Activated T-cell treated with anti-CD3 and anti-CD28 coated beads, Interleukin-2, amount 50 U/mL, for 4 hours (primary cell): ENCODE results near the gene ANKZF1. TPM values are rescaled to one million over a fixed set of nuclear protein-coding genes. Genes with fewer than 3 reads are reported as not detected.

Source experiments
- ATAC-seq, 2 donors: fragments of 200-7000 bp; cut with Tn5 transposase; one replicate each; pipeline ENCODE4 v1.10.0; 2021
- DNase-seq: peaks from one replicate; pipeline ENCODE4 v3.0.0-alpha.2; 2020
- H3K27me3 Mint-ChIP-seq: one replicate; pipeline ENCODE4 v1.8.0; 2021; ENCODE audit warnings: low read depth, mixed read lengths
- H3K36me3 Mint-ChIP-seq: one replicate; pipeline ENCODE4 v1.8.0; 2022; ENCODE audit warnings: mixed read lengths; ENCODE audit not compliant: insufficient read depth
- H3K4me1 Mint-ChIP-seq: one replicate; pipeline ENCODE4 v1.8.0; 2021; ENCODE audit warnings: low read depth, mixed read lengths
- H3K4me3 Mint-ChIP-seq: one replicate; pipeline ENCODE4 v1.8.0; 2021; ENCODE audit warnings: mild to moderate bottlenecking, moderate library complexity, mixed read lengths
- H3K9me3 Mint-ChIP-seq: one replicate; pipeline ENCODE4 v1.8.0; 2021; ENCODE audit warnings: mixed read lengths
- total RNA-seq, 3 donors: library from RNA; stranded (reverse); gene quantifications; one replicate each; pipeline ENCODE4 v1.2.1, GENCODE V29; 2021

Gene ANKZF1
- total RNA-seq, 3 donors from 2014 or later = 40.8 to 52.1 (median 45.5) TPM

- no peak for DNase-seq
- peaks cover 3% of the 10 kb centered on the region for H3K36me3 Mint-ChIP-seq
- H3K4me3 Mint-ChIP-seq = no peak overlapping the region
- ATAC-seq = no peak
- H3K4me1 Mint-ChIP-seq = peaks cover 30% of the 10 kb centered on the region
- H3K9me3 Mint-ChIP-seq = no peaks in the 10 kb centered on the region
- H3K27me3 Mint-ChIP-seq = no peaks in the 10 kb centered on the region
Observed at GRCh38 chr2:219204425-219205164, 25.0 kb upstream of the ANKZF1 start.

- H3K27me3 Mint-ChIP-seq = no peaks in the 10 kb centered on the region
- H3K4me1 Mint-ChIP-seq = peaks cover 30% of the 10 kb centered on the region
- peak overlapping the region; percentile 29 for H3K4me3 Mint-ChIP-seq
- H3K36me3 Mint-ChIP-seq = peaks cover 3% of the 10 kb centered on the region
- no peak for ATAC-seq
- H3K9me3 Mint-ChIP-seq = no peaks in the 10 kb centered on the region
- DNase-seq = no peak
Observed at GRCh38 chr2:219205165-219205538, 24.5 kb upstream of the ANKZF1 start.

- H3K36me3 Mint-ChIP-seq = peaks cover 3% of the 10 kb centered on the region
- peak overlapping the region; percentile 84 for H3K4me3 Mint-ChIP-seq
- DNase-seq (no peak), ATAC-seq (no peak)
- peaks cover 26% of the 10 kb centered on the region for H3K4me1 Mint-ChIP-seq
- no peaks in the 10 kb centered on the region for H3K9me3 Mint-ChIP-seq
- no peaks in the 10 kb centered on the region for H3K27me3 Mint-ChIP-seq
Observed at GRCh38 chr2:219205981-219206327, 23.7 kb upstream of the ANKZF1 start.

- H3K9me3 Mint-ChIP-seq = no peaks in the 10 kb centered on the region
- peaks cover 4% of the 10 kb centered on the region for H3K36me3 Mint-ChIP-seq
- peak; percentile 97 to 98 for ATAC-seq
- peak; percentile 94 for DNase-seq
- peak within 1 kb of the TSS; percentile 84 for H3K4me3 Mint-ChIP-seq
- H3K4me1 Mint-ChIP-seq = peaks cover 32% of the 10 kb centered on the region
- no peaks in the 10 kb centered on the region for H3K27me3 Mint-ChIP-seq
Observed at GRCh38 chr2:219206328-219207133, 23.1 kb upstream of the ANKZF1 start, which contains the start of gene ZFAND2B. Gene ZFAND2B, plus strand, starts transcription at chr2:219206782. Its CDS starts 206 bp downstream, at chr2:219206988.

GRCh38 chr2:219207134-219207883 is 22.3 kb upstream of the ANKZF1 start:
- H3K9me3 Mint-ChIP-seq = no peaks in the 10 kb centered on the region
- DNase-seq = no peak

GRCh38 chr2:219207884-219208740 is 21.5 kb upstream of the ANKZF1 start:
- H3K36me3 Mint-ChIP-seq = peaks cover 7% of the 10 kb centered on the region
- H3K9me3 Mint-ChIP-seq = no peaks in the 10 kb centered on the region
- H3K27me3 Mint-ChIP-seq = no peaks in the 10 kb centered on the region
- no peak for DNase-seq
- H3K4me3 Mint-ChIP-seq = peak overlapping the region; percentile 84
- peaks cover 32% of the 10 kb centered on the region for H3K4me1 Mint-ChIP-seq
- no peak for ATAC-seq

More at GRCh38 chr2:219207134-219207883, 22.3 kb upstream of the ANKZF1 start:
- Mint-ChIP-seq H3K27me3 (no peaks in the 10 kb centered on the region), H3K4me1 (peaks cover 32% of the 10 kb centered on the region), H3K4me3 (peak overlapping the region; percentile 84), H3K36me3 (peaks cover 7% of the 10 kb centered on the region)
- peak in 1 of 2 donors; percentile 1 for ATAC-seq

- ATAC-seq = no peak
- Mint-ChIP-seq H3K4me3 (no peak overlapping the region), H3K27me3 (no peaks in the 10 kb centered on the region), H3K9me3 (no peaks in the 10 kb centered on the region), H3K36me3 (peaks cover 13% of the 10 kb centered on the region), H3K4me1 (peaks cover 32% of the 10 kb centered on the region)
- no peak for DNase-seq
Observed at GRCh38 chr2:219209236-219210195, 20.1 kb upstream of the ANKZF1 start.

GRCh38 chr2:219210196-219210885 is 19.3 kb upstream of the ANKZF1 start:
- Mint-ChIP-seq H3K36me3 (peaks cover 17% of the 10 kb centered on the region), H3K4me1 (peaks cover 32% of the 10 kb centered on the region), H3K4me3 (no peak overlapping the region), H3K9me3 (no peaks in the 10 kb centered on the region), H3K27me3 (no peaks in the 10 kb centered on the region)
- ATAC-seq = no peak
- no peak for DNase-seq

GRCh38 chr2:219210886-219211362 is 18.7 kb upstream of the ANKZF1 start:
- H3K27me3 Mint-ChIP-seq = no peaks in the 10 kb centered on the region
- DNase-seq (no peak), ATAC-seq (no peak)
- H3K9me3 Mint-ChIP-seq = no peaks in the 10 kb centered on the region
- H3K4me3 Mint-ChIP-seq = no peak overlapping the region
- peaks cover 32% of the 10 kb centered on the region for H3K4me1 Mint-ChIP-seq
- H3K36me3 Mint-ChIP-seq = peaks cover 17% of the 10 kb centered on the region

GRCh38 chr2:219213026-219213415 is 16.6 kb upstream of the ANKZF1 start:
- peaks cover 17% of the 10 kb centered on the region for H3K36me3 Mint-ChIP-seq
- H3K9me3 Mint-ChIP-seq = no peaks in the 10 kb centered on the region
- peaks cover 28% of the 10 kb centered on the region for H3K4me1 Mint-ChIP-seq
- H3K27me3 Mint-ChIP-seq = no peaks in the 10 kb centered on the region
- DNase-seq (no peak), ATAC-seq (no peak)
- H3K4me3 Mint-ChIP-seq = no peak overlapping the region

- no peaks in the 10 kb centered on the region for H3K9me3 Mint-ChIP-seq
- H3K36me3 Mint-ChIP-seq = peaks cover 14% of the 10 kb centered on the region
- peaks cover 25% of the 10 kb centered on the region for H3K4me1 Mint-ChIP-seq
- ATAC-seq = no peak
- no peaks in the 10 kb centered on the region for H3K27me3 Mint-ChIP-seq
- DNase-seq = no peak
- no peak overlapping the region for H3K4me3 Mint-ChIP-seq
Observed at GRCh38 chr2:219213486-219214071, 16.0 kb upstream of the ANKZF1 start.

- Mint-ChIP-seq H3K4me3 (no peak overlapping the region), H3K36me3 (peaks cover 14% of the 10 kb centered on the region), H3K4me1 (peaks cover 24% of the 10 kb centered on the region), H3K9me3 (no peaks in the 10 kb centered on the region), H3K27me3 (no peaks in the 10 kb centered on the region)
- ATAC-seq = no peak
- DNase-seq = no peak
Observed at GRCh38 chr2:219214141-219214540, 15.5 kb upstream of the ANKZF1 start.
